Erythroblast (primary cell): ENCODE results near the gene NOTUM.
"Not testable (repeated sequence)": the region's sequence is repeated elsewhere in the genome, so short reads cannot be mapped to it uniquely, and the experiment has no call there.

Experiments
- DNase-seq, 2 experiments: peaks; one replicate each; lab custom pipeline; 2025; lab: John Stamatoyannopoulos, UW
- GATA1 ChIP-seq: IDR thresholded peaks from 2 replicates; pipeline ENCODE4 v1.6.1; 2011; ENCODE audit warnings: low read depth, mild to moderate bottlenecking, control low read depth, low read length, moderate library complexity
- POLR2A ChIP-seq: IDR thresholded peaks from 2 replicates; pipeline ENCODE4 v1.6.1; 2011; ENCODE audit warnings: mild to moderate bottlenecking, low read length

The NOTUM gene

GRCh38 chr17:81925860-81926450 is 35.0 kb downstream of the NOTUM start:
- no peak for DNase-seq
- TF ChIP-seq GATA1 = no peak

GRCh38 chr17:81924557-81925532 is 36.1 kb downstream of the NOTUM start:
- DNase-seq = peak; percentile 39 to 56
- TF ChIP-seq GATA1 = no peak
- no peak for TF ChIP-seq POLR2A

- DNase-seq = peak; percentile 93 to 96
- TF ChIP-seq GATA1 = no peak
- peak; percentile 52 for TF ChIP-seq POLR2A
Observed at GRCh38 chr17:81923302-81924260, 37.4 kb downstream of the NOTUM start.

DNA sequence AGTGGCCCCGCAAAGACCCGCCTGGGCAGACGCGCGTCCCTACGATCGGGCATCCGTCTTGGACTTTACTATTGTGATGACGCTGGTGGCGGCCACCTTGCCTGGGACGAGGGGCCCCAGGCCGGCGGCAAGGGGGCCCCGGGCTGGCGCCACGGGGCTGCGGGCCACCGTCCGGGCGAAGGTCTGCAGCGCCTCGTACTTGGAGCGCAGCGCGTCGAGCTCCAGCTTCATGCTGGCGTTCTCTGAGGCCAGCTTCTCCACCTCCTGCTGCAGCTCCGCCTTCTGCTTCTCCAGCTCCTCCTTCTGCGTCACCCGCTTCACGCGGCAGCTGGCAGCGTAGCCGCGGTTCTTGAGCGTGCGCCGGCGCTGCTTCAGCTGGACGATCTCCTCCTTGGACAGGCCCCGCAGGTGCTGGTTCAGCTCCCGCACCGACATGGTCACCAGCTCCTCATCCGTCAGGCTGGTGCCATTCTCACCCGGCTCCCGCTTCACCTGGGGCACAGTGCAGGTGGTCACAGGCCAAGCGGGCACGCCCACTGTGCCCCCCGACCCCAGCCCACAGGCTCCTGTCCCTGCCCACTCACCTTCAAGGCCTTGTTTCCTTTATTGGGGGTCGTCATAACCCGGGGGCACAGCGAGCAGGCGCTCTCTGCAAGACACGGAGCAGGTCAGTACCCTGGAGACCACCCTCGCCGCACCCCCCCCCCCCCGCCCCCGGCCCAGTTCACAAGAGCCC is 38.3 kb downstream of the NOTUM start:
- TF ChIP-seq GATA1 (no peak), POLR2A (no peak)
- peak; percentile 26 to 45 for DNase-seq

DNA sequence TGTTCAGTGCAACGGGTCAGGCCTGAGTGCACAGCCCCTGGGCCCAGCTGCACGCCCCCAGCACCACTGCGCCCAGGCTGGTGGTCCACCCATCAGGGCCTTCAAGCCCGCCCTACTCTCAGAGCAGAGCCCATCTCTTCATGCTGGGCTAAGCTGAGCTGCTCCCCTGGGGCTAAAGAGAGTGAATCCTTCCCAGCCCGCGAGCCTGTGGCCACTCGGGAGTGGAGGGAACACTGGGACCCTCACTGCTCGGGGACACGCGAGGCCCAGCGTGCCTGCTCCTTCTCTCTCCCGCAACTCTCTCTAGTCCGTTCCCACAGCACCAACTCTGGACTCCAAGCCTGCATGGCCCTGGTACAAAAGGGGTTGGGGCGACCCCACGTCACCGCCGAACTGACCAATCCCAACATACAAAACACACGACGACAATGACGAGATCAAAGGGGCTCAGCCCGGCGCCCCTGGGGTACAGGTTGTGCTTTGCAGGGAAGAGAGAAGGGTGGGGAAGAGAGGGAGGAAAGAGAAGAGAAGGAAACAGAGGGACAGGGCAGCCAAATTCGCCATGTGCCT is 38.9 kb downstream of the NOTUM start:
- TF ChIP-seq GATA1 = no peak
- no peak for TF ChIP-seq POLR2A
- no peak for DNase-seq

- no peak for TF ChIP-seq GATA1
- TF ChIP-seq POLR2A = no peak
- no peak for DNase-seq
Observed at GRCh38 chr17:81921537-81921862, 39.5 kb downstream of the NOTUM start.

GRCh38 chr17:81920612-81921536 is 40.1 kb downstream of the NOTUM start:
- no peak for TF ChIP-seq POLR2A
- no peak for TF ChIP-seq GATA1
- no peak for DNase-seq

DNA sequence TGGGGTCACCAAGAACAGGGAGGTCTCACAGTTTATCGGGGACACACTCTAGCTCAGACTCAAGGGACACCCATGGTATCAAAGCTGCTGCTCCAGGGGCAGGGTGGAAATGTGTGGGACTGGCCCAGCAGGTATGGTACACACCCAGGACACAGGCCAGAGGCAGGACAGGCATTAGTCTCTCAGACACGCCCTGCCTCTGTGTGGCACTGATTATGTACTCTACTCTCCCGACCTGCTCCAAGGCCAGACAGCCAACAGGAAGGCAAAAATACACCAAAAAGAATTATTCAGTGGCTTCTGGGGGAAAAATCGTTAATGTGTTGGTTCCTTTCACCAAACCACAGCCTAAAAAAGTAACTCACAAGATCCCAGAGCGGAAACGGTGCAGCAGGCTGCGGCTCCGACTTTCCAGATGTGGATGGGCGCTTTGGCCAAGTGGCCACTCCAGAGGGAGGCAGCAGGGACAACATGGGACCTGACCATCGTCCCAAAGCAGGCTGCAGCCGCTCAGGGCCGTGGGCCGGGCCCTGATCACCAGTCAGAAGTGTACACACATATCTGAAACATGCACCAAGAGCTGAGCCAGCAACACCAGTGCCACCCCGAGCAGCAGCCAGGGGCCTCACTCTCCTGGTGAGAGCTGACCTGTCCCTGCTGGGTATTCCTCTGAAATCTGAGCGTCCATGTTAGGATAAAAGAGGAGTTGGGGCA is 42.0 kb downstream of the NOTUM start:
- peak; percentile 50 to 61 for DNase-seq
- TF ChIP-seq POLR2A = no peak
- TF ChIP-seq GATA1 = no peak

DNA sequence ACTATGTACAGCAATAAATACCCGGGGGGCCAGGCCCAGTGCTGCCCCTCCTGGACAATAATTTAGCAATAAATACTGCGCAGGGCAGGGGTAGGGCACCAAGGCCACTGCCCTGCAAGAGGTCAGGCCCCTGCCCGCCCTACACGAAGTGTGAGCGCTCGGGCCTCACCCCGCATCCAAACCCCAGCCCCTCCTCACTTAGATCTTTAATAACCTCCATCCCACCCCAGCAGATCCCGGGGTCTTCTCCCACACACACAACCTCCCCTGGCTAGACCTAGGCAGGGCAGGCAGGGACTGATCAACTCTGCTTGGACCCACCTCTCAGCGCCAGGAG is 42.7 kb downstream of the NOTUM start:
- not testable (repeated sequence) for DNase-seq

DNA sequence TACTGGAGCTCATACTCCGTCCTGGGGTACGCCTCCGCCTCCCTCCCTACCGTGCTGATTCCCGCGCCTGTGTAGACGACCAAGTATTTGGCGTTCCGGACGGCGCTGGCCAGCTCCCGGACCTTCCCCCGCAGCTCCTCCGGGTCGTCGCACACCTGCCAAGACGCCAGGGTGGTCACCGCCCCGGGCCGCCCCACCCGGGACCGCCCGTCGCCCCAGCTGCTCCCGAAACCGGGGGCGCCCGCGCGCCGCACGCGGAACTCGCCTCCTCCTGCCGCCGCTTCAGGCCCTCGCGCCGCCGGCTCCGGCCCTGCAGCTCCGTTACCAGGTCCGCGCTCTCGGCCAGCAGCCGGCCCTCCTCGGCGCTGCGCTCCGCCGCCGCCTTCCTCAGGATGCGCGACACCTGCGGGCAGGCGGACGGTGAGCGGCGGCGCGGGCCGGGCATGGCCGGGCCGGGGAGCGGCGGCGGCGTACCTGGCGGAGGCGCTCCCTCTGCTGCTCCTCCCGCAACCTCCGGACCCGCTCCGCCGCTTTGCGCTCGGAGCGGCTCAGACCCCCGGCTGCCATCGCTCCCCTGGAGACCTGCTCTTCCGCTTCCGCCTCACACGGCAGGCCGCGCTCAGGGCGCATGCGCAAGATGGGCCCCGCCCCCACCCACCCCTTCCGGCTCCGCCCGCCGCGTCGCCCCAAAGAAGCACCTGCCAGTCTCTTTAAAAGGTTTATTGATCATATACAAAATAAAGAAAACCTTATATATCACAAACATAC is 43.2 kb downstream of the NOTUM start, which contains the start of gene SIRT7:
Gene SIRT7 (minus strand): TSS at position 612 of the 768 bp plus-strand sequence. CDS start 45 bp downstream, at position 567.
- DNase-seq = peak; percentile 84 to 93
- TF ChIP-seq POLR2A (peak; percentile 50), GATA1 (no peak)
